Measurements from ENCODE around the gene AP4E1.

AP4E1 gene

GRCh38 chr15:50973605-50974004 lies 65.1 kb downstream of the AP4E1 start:
- Mint-ChIP-seq H3K36me3 (ENCODE audit: low read depth) (peaks cover 73% of the 10 kb centered on the region), H3K4me3 (no peak overlapping the region), H3K27ac (no peak overlapping the region), H3K4me1 (no peaks in the 10 kb centered on the region), H3K27me3 (ENCODE audit: low read depth) (no peaks in the 10 kb centered on the region), H3K9me3 (peaks cover 45% of the 10 kb centered on the region)
- TF ChIP-seq CTCF (IDR thresholded peaks at IDR 0.05; ENCODE audit: unreplicated experiment in 3 of 3) = no peak

DNA sequence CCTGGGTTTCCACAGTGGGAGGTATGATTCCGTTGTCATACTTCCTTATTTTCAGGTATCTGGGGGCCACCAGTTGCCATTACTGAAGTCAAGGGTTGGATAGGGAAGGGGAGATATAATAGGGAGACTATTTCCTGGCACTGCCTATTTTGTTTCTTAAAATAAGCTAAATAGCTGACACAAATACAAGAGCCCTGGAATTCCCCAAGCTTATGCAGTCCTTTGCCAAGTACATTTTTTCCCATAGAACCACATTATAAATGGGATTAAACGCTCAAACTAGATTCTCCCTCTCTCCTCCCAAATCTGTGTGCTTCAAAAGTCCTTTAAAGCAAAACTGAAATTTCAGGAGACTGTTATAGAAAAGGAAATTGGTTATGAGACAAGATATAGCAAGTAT lies 68.7 kb downstream of the AP4E1 start:
- no peak for TF ChIP-seq CTCF (IDR thresholded peaks at IDR 0.05; ENCODE audit: unreplicated experiment in 3 of 3)
- Mint-ChIP-seq H3K9me3 (peaks cover 27% of the 10 kb centered on the region), H3K27ac (no peak overlapping the region)

DNA sequence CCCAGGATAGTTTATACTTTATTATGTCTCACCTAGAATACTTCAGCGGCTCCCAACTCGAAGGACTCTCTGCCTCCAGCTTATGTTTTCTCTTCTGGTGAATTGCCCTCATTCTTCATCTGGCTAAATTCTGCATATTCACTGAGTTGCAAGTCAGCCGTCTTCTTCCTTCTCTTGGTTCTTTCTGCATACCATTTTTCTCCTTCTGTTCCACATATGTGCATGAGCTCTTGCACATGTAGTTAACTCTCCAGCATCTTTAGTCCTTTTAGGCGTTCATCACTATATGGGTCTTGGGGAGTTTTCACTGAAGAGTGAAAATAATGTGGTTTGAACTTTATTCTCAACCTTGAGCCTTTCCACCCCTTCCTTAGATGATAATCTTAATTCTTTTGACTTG lies 70.1 kb downstream of the AP4E1 start:
- no peaks in the 10 kb centered on the region for H3K27me3 Mint-ChIP-seq (ENCODE audit: low read depth)
- peaks cover 23% of the 10 kb centered on the region for H3K9me3 Mint-ChIP-seq
- H3K4me3 Mint-ChIP-seq = no peak overlapping the region
- no peak for TF ChIP-seq CTCF (IDR thresholded peaks at IDR 0.05; ENCODE audit: unreplicated experiment in 3 of 3)
- H3K4me1 Mint-ChIP-seq = no peaks in the 10 kb centered on the region
- H3K36me3 Mint-ChIP-seq (ENCODE audit: low read depth) = peaks cover 64% of the 10 kb centered on the region
- no peak overlapping the region for H3K27ac Mint-ChIP-seq

More for the DNA sequence above, 68.7 kb downstream of the AP4E1 start:
- H3K27me3 Mint-ChIP-seq (ENCODE audit: low read depth) = no peaks in the 10 kb centered on the region
- no peak overlapping the region for H3K4me3 Mint-ChIP-seq
- peaks cover 68% of the 10 kb centered on the region for H3K36me3 Mint-ChIP-seq (ENCODE audit: low read depth)
- no peaks in the 10 kb centered on the region for H3K4me1 Mint-ChIP-seq

GRCh38 chr15:50979041-50979440 lies 70.6 kb downstream of the AP4E1 start:
- Mint-ChIP-seq H3K36me3 (ENCODE audit: low read depth) (peaks cover 65% of the 10 kb centered on the region), H3K4me3 (no peak overlapping the region), H3K4me1 (no peaks in the 10 kb centered on the region), H3K27ac (no peak overlapping the region), H3K9me3 (peaks cover 23% of the 10 kb centered on the region), H3K27me3 (ENCODE audit: low read depth) (no peaks in the 10 kb centered on the region)
- TF ChIP-seq CTCF (IDR thresholded peaks at IDR 0.05; ENCODE audit: unreplicated experiment in 3 of 3) = no peak

DNA sequence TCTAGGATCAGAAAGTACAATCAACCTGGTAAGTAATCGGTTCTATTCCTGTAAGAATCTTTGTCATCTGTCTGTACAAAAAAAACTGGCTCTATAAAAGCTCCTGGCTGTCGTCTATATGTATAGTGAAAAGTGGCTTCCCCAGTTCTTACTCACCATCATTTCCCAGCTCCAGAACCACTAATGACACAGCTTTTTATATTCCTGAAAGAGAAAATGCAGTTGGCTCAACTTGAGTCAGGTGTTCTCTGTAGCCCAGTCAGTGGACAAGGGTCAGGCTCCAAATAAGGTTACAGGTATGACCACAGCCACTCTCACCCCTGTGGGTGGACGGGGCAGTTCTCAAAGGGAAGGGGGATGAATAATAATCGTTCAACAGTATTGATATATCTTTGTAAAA lies 85.1 kb downstream of the AP4E1 start:
- H3K27ac Mint-ChIP-seq = no peak overlapping the region
- no peaks in the 10 kb centered on the region for H3K4me1 Mint-ChIP-seq
- H3K27me3 Mint-ChIP-seq (ENCODE audit: low read depth) = no peaks in the 10 kb centered on the region
- H3K9me3 Mint-ChIP-seq = no peaks in the 10 kb centered on the region
- no peak overlapping the region for H3K4me3 Mint-ChIP-seq
- peaks cover 29% of the 10 kb centered on the region for H3K36me3 Mint-ChIP-seq (ENCODE audit: low read depth)
- TF ChIP-seq CTCF (IDR thresholded peaks at IDR 0.05; ENCODE audit: unreplicated experiment in 3 of 3) = no peak

GRCh38 chr15:50996641-50997040 lies 88.2 kb downstream of the AP4E1 start:
- Mint-ChIP-seq H3K27me3 (ENCODE audit: low read depth) (no peaks in the 10 kb centered on the region), H3K4me1 (no peaks in the 10 kb centered on the region), H3K4me3 (no peak overlapping the region), H3K9me3 (no peaks in the 10 kb centered on the region), H3K27ac (no peak overlapping the region), H3K36me3 (ENCODE audit: low read depth) (peaks cover 41% of the 10 kb centered on the region)
- no peak for TF ChIP-seq CTCF (IDR thresholded peaks at IDR 0.05; ENCODE audit: unreplicated experiment in 3 of 3)
